ENCODE data around the gene PCDHGC5.

DNA sequence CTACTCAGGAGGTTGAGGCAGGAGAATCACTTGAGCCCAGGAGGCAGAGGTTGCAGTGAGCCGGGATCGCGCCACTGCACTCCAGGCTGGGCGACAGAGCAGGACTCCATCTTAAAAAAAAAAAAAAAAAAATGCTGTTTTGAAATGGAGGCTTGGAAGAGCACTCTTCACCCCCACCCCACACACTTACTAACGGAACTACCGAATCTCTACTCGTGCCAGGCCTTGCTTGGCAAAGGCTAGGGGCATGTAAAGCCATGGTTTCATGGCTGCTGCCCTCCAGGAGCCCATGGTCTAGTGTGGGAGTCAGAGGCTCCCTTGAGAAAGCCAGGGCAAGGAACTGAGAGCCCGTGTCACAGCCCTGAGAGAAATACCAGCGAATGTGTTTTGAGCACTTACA, 21.3 kb downstream of the PCDHGC5 start:
- TF ChIP-seq, protein P1, sequence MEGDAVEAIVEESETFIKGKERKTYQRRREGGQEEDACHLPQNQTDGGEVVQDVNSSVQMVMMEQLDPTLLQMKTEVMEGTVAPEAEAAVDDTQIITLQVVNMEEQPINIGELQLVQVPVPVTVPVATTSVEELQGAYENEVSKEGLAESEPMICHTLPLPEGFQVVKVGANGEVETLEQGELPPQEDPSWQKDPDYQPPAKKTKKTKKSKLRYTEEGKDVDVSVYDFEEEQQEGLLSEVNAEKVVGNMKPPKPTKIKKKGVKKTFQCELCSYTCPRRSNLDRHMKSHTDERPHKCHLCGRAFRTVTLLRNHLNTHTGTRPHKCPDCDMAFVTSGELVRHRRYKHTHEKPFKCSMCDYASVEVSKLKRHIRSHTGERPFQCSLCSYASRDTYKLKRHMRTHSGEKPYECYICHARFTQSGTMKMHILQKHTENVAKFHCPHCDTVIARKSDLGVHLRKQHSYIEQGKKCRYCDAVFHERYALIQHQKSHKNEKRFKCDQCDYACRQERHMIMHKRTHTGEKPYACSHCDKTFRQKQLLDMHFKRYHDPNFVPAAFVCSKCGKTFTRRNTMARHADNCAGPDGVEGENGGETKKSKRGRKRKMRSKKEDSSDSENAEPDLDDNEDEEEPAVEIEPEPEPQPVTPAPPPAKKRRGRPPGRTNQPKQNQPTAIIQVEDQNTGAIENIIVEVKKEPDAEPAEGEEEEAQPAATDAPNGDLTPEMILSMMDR (conservative IDR thresholded peaks at IDR 0.05 in 1 of 2, IDR thresholded peaks at IDR 0.05 in 1 of 2; ENCODE audit: extremely low read depth in 1 of 2, insufficient read depth in 1 of 2, low read depth in 1 of 2, low read length in 2 of 2): no peak
- TF ChIP-seq EZH2 (IDR thresholded peaks at IDR 0.05; ENCODE audit: borderline replicate concordance, low read length): no peak
